ENCODE results near the gene NTRK1.
A peak's percentile ranks its signal among the peaks of the same experiment; 100 is the strongest.

The NTRK1 gene
- long read RNA-seq, partial matches to known transcripts, result 0 of 3 reads
- long read RNA-seq, other reads (novel, unspliced or antisense), result 3 of 3 reads

DNA sequence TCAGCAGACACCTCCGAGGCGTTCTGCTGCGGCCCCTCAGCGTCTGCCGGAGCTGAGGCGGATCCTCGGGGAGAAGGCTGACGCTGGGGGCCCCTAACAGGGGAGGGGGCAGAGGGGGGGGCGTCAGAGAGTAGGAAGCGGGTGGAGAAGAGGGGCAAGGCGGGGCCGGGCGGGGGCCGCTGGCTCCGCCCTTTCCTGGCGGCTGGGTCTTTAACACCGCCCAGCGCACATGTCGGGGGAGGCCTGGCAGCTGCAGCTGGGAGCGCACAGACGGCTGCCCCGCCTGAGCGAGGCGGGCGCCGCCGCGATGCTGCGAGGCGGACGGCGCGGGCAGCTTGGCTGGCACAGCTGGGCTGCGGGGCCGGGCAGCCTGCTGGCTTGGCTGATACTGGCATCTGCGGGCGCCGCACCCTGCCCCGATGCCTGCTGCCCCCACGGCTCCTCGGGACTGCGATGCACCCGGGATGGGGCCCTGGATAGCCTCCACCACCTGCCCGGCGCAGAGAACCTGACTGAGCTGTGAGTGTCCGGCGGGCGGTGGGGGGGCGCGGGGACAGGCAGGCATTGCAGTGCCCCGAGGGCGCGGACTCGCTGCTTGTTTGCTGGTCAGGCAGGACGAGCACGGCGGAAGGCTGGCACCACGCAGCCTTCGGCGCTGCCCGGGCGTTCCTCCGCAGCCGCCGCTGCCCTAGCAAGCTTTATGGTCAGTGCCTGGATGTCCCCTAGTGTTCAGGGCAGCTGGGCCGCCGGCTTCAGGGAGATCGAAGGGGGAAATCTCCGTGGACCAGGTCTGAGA, at the start of gene NTRK1:
Gene NTRK1, plus strand, starts transcription at position 238 of the 796 bp plus-strand sequence. Its CDS starts 70 bp downstream, at position 308.
- peaks cover 62% of the 10 kb centered on the region for H3K27me3 ChIP-seq (ENCODE audit: insufficient read depth, poor library complexity, severe bottlenecking)
- TF ChIP-seq GABPA (IDR thresholded peaks at IDR 0.05; ENCODE audit: low read depth) (no peak), SPI1 (IDR thresholded peaks at IDR 0.05; ENCODE audit: borderline replicate concordance, low read depth) (no peak), POLR2AphosphoS5 (IDR thresholded peaks at IDR 0.05; ENCODE audit: low read depth) (no peak)
- TF ChIP-seq, protein P1, sequence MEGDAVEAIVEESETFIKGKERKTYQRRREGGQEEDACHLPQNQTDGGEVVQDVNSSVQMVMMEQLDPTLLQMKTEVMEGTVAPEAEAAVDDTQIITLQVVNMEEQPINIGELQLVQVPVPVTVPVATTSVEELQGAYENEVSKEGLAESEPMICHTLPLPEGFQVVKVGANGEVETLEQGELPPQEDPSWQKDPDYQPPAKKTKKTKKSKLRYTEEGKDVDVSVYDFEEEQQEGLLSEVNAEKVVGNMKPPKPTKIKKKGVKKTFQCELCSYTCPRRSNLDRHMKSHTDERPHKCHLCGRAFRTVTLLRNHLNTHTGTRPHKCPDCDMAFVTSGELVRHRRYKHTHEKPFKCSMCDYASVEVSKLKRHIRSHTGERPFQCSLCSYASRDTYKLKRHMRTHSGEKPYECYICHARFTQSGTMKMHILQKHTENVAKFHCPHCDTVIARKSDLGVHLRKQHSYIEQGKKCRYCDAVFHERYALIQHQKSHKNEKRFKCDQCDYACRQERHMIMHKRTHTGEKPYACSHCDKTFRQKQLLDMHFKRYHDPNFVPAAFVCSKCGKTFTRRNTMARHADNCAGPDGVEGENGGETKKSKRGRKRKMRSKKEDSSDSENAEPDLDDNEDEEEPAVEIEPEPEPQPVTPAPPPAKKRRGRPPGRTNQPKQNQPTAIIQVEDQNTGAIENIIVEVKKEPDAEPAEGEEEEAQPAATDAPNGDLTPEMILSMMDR (IDR thresholded peaks at IDR 0.05; ENCODE audit: insufficient read depth, low read length), result no peak
- peak in 1 of 2 experiments; percentile 19 for DNase-seq (ENCODE audit: low read depth in 1 of 2, low spot score in 1 of 2)
- H3K27ac ChIP-seq (replicated peaks), result no peak within 1 kb of the TSS
- H3K4me3 ChIP-seq (replicated peaks; ENCODE audit: insufficient read depth, low read length), result no peak within 1 kb of the TSS

DNA sequence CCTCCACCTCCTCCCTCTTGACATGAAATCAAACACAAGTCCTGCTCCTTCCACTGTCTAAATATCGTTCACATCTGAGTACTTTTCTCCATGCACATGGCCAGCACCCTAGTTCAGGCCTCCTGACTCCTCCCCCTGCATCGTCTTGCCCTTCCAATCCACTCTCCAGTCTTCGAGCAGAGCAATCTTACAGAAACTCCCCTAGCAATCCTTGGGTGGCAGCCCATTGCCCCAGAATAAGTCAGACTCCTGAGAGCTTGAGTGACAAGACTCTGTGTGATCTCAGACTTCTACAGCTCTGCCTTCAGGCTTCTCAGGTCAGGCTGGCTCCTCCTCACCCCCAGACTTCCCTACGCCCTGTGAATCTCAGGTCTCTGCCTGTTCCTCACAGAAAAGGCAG, 49.5 kb upstream of the NTRK1 start:
- Histone ChIP-seq H3K27me3 (ENCODE audit: insufficient read depth, poor library complexity, severe bottlenecking) (peaks cover 3% of the 10 kb centered on the region), H3K4me3 (replicated peaks; ENCODE audit: insufficient read depth, low read length) (no peak overlapping the region), H3K27ac (replicated peaks) (no peak overlapping the region)
- DNase-seq (ENCODE audit: low read depth in 1 of 2, low spot score in 1 of 2), result no peak
- TF ChIP-seq, protein P1 (IDR thresholded peaks at IDR 0.05; ENCODE audit: insufficient read depth, low read length), result no peak
- no peak for TF ChIP-seq SPI1 (IDR thresholded peaks at IDR 0.05; ENCODE audit: borderline replicate concordance, low read depth)
- no peak for TF ChIP-seq GABPA (IDR thresholded peaks at IDR 0.05; ENCODE audit: low read depth)
- no peak for TF ChIP-seq POLR2AphosphoS5 (IDR thresholded peaks at IDR 0.05; ENCODE audit: low read depth)
- TF ChIP-seq, protein P2, sequence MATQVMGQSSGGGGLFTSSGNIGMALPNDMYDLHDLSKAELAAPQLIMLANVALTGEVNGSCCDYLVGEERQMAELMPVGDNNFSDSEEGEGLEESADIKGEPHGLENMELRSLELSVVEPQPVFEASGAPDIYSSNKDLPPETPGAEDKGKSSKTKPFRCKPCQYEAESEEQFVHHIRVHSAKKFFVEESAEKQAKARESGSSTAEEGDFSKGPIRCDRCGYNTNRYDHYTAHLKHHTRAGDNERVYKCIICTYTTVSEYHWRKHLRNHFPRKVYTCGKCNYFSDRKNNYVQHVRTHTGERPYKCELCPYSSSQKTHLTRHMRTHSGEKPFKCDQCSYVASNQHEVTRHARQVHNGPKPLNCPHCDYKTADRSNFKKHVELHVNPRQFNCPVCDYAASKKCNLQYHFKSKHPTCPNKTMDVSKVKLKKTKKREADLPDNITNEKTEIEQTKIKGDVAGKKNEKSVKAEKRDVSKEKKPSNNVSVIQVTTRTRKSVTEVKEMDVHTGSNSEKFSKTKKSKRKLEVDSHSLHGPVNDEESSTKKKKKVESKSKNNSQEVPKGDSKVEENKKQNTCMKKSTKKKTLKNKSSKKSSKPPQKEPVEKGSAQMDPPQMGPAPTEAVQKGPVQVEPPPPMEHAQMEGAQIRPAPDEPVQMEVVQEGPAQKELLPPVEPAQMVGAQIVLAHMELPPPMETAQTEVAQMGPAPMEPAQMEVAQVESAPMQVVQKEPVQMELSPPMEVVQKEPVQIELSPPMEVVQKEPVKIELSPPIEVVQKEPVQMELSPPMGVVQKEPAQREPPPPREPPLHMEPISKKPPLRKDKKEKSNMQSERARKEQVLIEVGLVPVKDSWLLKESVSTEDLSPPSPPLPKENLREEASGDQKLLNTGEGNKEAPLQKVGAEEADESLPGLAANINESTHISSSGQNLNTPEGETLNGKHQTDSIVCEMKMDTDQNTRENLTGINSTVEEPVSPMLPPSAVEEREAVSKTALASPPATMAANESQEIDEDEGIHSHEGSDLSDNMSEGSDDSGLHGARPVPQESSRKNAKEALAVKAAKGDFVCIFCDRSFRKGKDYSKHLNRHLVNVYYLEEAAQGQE (IDR thresholded peaks at IDR 0.05; ENCODE audit: insufficient replicate concordance, low read depth), result no peak

DNA sequence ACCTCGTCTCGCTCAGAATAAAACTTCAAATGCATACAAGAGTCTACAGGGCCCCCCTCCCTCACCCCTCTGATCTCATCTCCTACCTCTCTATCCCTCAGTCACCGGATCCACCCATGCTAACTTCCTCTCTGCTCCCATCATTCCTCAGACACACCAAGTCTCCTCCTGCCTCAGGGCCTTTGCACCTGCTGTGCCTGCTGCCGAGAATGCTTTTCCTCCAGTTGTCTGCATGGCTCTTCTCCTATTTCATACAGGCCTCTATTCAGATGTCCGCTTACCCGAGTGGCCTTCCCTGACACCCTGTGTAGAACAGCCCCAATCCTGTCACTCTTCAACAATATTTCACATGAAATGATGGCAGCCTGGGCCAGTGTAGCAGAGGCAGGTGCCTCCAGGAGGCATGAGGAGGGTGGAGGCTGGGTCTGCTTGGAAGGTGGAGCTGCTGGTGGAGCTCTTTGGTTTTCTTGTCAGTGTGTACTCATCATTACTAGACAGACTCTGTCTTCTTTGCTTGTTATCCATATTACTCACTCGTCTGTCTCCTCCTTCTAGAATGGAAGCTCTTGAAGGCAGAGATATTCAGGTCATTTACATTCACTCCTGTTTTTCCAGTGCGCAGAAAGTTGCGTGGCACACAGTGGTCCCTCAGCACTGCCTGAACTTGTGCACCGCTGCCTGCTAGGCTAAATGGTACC, 48.2 kb upstream of the NTRK1 start:
- TF ChIP-seq, protein P2 (IDR thresholded peaks at IDR 0.05; ENCODE audit: insufficient replicate concordance, low read depth), result no peak
- no peak for TF ChIP-seq SPI1 (IDR thresholded peaks at IDR 0.05; ENCODE audit: borderline replicate concordance, low read depth)
- no peak for TF ChIP-seq GABPA (IDR thresholded peaks at IDR 0.05; ENCODE audit: low read depth)
- TF ChIP-seq POLR2AphosphoS5 (IDR thresholded peaks at IDR 0.05; ENCODE audit: low read depth), result no peak
- TF ChIP-seq, protein P1 (IDR thresholded peaks at IDR 0.05; ENCODE audit: insufficient read depth, low read length), result no peak
- Histone ChIP-seq H3K27me3 (ENCODE audit: insufficient read depth, poor library complexity, severe bottlenecking) (peaks cover 3% of the 10 kb centered on the region), H3K4me3 (replicated peaks; ENCODE audit: insufficient read depth, low read length) (no peak overlapping the region), H3K27ac (replicated peaks) (no peak overlapping the region)
- DNase-seq (ENCODE audit: low read depth in 1 of 2, low spot score in 1 of 2), result no peak
